CD4-positive, alpha-beta T cell (primary cell): ENCODE results near the gene PSME3IP1. TPM values are rescaled to one million over a fixed set of nuclear protein-coding genes. Genes with fewer than 3 reads are reported as not detected.

ENCODE experiments used
- ATAC-seq: fragments of 200-7000 bp; cut with Tn5 transposase; one replicate; pipeline ENCODE4 v1.10.0; 2022; ENCODE audit warnings: mild to moderate bottlenecking; ENCODE audit not compliant: poor library complexity
- CTCF ChIA-PET: fragments of 350-600 bp; sonication (Branson Sonifier 250); formaldehyde crosslinking; loops from one replicate; lab custom pipeline; 2021; ENCODE audit warnings: antibody characterized with exemption, inconsistent platforms; lab: Charles Lee
- POLR2A ChIA-PET: fragments of 350-600 bp; sonication (Branson Sonifier 250); formaldehyde crosslinking; loops from one replicate; lab custom pipeline; 2021; ENCODE audit warnings: antibody characterized with exemption, inconsistent platforms; lab: Charles Lee
- DNase-seq, 14 experiments: peaks; one replicate each; pipeline ENCODE4 v3.0.0-alpha.2; 2013 to 2020; ENCODE audit warnings: mixed read lengths in 2 of 14
- H3K27ac ChIP-seq, 2 donors: one replicate each; pipeline versions ENCODE4 v1.5.1 to v1.7.0; 2013; ENCODE audit warnings: low read length in 2 of 2, low read depth in 1 of 2, mild to moderate bottlenecking in 1 of 2
- H3K27me3 ChIP-seq, 2 experiments: 1 replicate in 1 of 2; 2 replicates in 1 of 2; pipeline versions ENCODE4 v1.6.1 to v1.7.0; 2013; ENCODE audit warnings: low read length in 2 of 2, control low read depth in 1 of 2, mild to moderate bottlenecking in 1 of 2, moderate library complexity in 1 of 2; ENCODE audit not compliant: insufficient read depth in 2 of 2, control insufficient read depth in 1 of 2
- H3K36me3 ChIP-seq: one replicate; pipeline ENCODE4 v1.6.1; 2013; ENCODE audit warnings: low read length, control low read depth; ENCODE audit not compliant: insufficient read depth
- H3K4me1 ChIP-seq: one replicate; pipeline ENCODE4 v1.6.1; 2013; ENCODE audit warnings: low read length, control low read depth; ENCODE audit not compliant: insufficient read depth
- H3K4me3 ChIP-seq: one replicate; pipeline ENCODE4 v1.5.1; 2013; ENCODE audit warnings: mild to moderate bottlenecking, low read length, moderate library complexity
- H3K9me3 ChIP-seq, 2 experiments: 1 replicate in 1 of 2; 2 replicates in 1 of 2; pipeline versions ENCODE4 v1.6.1 to v1.7.0; 2013; ENCODE audit warnings: low read length in 2 of 2, mild to moderate bottlenecking in 2 of 2, control low read depth in 1 of 2, moderate library complexity in 1 of 2; ENCODE audit not compliant: control insufficient read depth in 1 of 2, insufficient read depth in 1 of 2
- H3K27ac Mint-ChIP-seq: one replicate; pipeline ENCODE4 v1.8.0; 2020; ENCODE audit warnings: mixed read lengths
- H3K27me3 Mint-ChIP-seq: one replicate; pipeline ENCODE4 v1.8.0; 2021; ENCODE audit warnings: mixed read lengths
- H3K36me3 Mint-ChIP-seq: one replicate; pipeline ENCODE4 v1.8.0; 2021; ENCODE audit warnings: low read depth, mixed read lengths
- H3K4me1 Mint-ChIP-seq: one replicate; pipeline ENCODE4 v1.8.0; 2021; ENCODE audit warnings: low read depth, mixed read lengths
- H3K4me3 Mint-ChIP-seq: one replicate; pipeline ENCODE4 v1.8.0; 2020; ENCODE audit warnings: mild to moderate bottlenecking, mixed read lengths
- H3K9me3 Mint-ChIP-seq: one replicate; pipeline ENCODE4 v1.8.0; 2020; ENCODE audit warnings: mixed read lengths
- intact Hi-C, 2 experiments: fragments of 100-400 bp; cut with DNase I in 1 of 2; cut with micrococcal nuclease in 1 of 2; formaldehyde crosslinking; loops; one replicate each; pipeline versions ENCODE4 v1.15.1 to v1.9.0; 2023 to 2025; cut with DNase I, micrococcal nuclease
- total RNA-seq, 174 experiments: library from RNA in 2 of 174; stranded (reverse) in 2 of 174; gene quantifications; one replicate each; pipeline ENCODE4 v1.2.3 and lab custom pipeline; 2021 to 2026
- TF ChIP-seq, protein P1 (sequence below): fragments of 200-600 bp; IDR thresholded peaks from one replicate; pipeline ENCODE4 v1.8.0; 2022; ENCODE audit warnings: antibody characterized with exemption, mild to moderate bottlenecking

The PSME3IP1 gene
- total RNA-seq, 2 experiments from 2014 or later = 77.1 to 77.9 TPM

DNA sequence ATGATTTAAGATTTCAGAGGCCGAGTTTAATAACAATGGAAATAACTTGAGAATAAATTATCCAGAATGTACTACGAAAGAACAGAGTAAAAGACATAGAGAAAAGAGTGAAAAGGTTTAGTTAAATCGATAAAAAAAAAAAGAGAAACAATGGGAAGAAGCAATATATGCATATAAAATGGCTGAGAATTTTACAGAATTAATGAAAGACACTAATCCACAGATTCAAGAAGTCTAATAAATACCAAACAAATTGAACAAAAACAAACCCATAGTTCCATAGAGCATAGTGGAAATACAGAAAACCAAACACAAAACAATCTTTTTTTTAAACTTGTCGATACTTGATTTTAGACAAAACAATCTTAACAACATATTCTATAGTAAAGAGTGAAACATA, 1.7 kb downstream of the PSME3IP1 start:
- no peak for DNase-seq
- no peak overlapping the region for H3K4me3 ChIP-seq
- Mint-ChIP-seq H3K4me3 (peak overlapping the region; percentile 94), H3K27me3 (no peaks in the 10 kb centered on the region), H3K27ac (peak overlapping the region; percentile 90), H3K36me3 (peaks cover 23% of the 10 kb centered on the region), H3K9me3 (no peaks in the 10 kb centered on the region), H3K4me1 (peaks cover 43% of the 10 kb centered on the region)
- no peaks in the 10 kb centered on the region for H3K9me3 ChIP-seq
- no peak for ATAC-seq
- no peak overlapping the region for H3K27ac ChIP-seq
- H3K27me3 ChIP-seq = no peaks in the 10 kb centered on the region
- TF ChIP-seq, protein P1, sequence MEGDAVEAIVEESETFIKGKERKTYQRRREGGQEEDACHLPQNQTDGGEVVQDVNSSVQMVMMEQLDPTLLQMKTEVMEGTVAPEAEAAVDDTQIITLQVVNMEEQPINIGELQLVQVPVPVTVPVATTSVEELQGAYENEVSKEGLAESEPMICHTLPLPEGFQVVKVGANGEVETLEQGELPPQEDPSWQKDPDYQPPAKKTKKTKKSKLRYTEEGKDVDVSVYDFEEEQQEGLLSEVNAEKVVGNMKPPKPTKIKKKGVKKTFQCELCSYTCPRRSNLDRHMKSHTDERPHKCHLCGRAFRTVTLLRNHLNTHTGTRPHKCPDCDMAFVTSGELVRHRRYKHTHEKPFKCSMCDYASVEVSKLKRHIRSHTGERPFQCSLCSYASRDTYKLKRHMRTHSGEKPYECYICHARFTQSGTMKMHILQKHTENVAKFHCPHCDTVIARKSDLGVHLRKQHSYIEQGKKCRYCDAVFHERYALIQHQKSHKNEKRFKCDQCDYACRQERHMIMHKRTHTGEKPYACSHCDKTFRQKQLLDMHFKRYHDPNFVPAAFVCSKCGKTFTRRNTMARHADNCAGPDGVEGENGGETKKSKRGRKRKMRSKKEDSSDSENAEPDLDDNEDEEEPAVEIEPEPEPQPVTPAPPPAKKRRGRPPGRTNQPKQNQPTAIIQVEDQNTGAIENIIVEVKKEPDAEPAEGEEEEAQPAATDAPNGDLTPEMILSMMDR = no peak
- peaks cover 25% of the 10 kb centered on the region for H3K4me1 ChIP-seq
- POLR2A ChIA-PET = no interaction called here
- H3K36me3 ChIP-seq = no peaks in the 10 kb centered on the region
- intact Hi-C loops = loop anchor here in 1 of 2 experiments (10.0 kb wide), 1 partner anchor 249 kb away; the partner anchor contains the start of gene HERPUD1
- CTCF ChIA-PET = interaction anchor here (1.2 kb wide), 1 partner anchor 100 kb away, joined by 3 read pairs; no protein-coding TSS in a partner anchor

DNA sequence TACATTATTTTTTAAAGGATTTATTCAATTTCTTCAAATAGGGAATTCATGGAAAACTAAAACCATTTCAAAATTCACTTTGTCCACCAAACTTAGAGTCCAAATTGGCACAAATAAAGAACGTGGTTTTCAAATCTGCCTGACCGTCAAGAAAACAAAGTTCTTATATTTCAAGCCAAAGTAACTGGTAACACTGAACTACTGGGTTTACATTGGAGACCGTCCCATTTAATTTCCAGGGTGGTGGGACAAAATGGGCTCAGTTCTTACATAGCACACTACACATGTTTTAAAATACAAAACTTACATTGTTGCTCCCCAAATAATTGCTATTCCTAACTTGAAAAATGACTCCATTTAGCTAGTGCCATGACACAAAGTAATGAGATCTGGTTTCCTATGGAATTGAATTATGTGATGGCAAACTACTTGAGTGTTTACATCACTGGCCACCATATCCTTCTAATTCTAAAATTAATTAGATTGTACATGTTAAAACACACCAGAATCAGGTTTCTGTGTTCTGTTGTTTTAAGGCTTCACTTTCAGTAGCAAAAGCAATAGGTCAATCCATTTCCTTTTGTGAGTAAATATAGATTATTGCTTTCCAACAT, 6.5 kb downstream of the PSME3IP1 start:
- Mint-ChIP-seq H3K36me3 (peaks cover 18% of the 10 kb centered on the region), H3K4me1 (peaks cover 25% of the 10 kb centered on the region), H3K27ac (no peak overlapping the region), H3K27me3 (no peaks in the 10 kb centered on the region), H3K4me3 (no peak overlapping the region), H3K9me3 (no peaks in the 10 kb centered on the region)
- H3K4me3 ChIP-seq = no peak overlapping the region
- CTCF ChIA-PET = interaction anchor here (1.4 kb wide), 1 partner anchor 9 kb away, joined by 3 read pairs; no protein-coding TSS in a partner anchor
- no peaks in the 10 kb centered on the region for H3K4me1 ChIP-seq
- no peaks in the 10 kb centered on the region for H3K9me3 ChIP-seq
- H3K36me3 ChIP-seq = peaks cover 6% of the 10 kb centered on the region
- DNase-seq = no peak
- ATAC-seq = no peak
- H3K27me3 ChIP-seq = no peaks in the 10 kb centered on the region
- TF ChIP-seq, protein P1 = no peak
- no peak overlapping the region for H3K27ac ChIP-seq
- POLR2A ChIA-PET = no interaction called here
- intact Hi-C loops = no loop called here

DNA sequence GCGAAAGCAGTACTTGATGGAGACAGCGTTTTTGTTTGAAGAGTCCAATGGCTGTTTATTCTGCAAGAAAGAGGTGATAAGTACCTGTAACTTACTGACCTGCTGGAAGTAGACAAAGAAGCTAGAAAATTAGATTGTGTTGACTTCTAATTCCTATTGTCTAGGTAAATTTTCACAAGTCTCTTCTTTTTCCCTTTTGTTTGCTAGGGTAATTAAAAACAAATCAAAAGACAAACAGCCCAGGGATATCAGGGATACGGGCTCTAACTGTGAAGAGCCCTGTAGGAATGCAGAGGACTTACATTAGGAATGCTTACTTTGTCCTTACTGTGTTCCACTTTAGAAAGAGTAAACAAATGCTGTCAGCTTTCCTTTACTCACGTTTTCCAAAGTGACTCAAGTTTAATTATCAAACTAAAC, 7.0 kb downstream of the PSME3IP1 start:
- Mint-ChIP-seq H3K27me3 (no peaks in the 10 kb centered on the region), H3K36me3 (peaks cover 21% of the 10 kb centered on the region), H3K4me3 (no peak overlapping the region), H3K4me1 (peaks cover 19% of the 10 kb centered on the region), H3K9me3 (no peaks in the 10 kb centered on the region), H3K27ac (no peak overlapping the region)
- ATAC-seq (no peak), DNase-seq (no peak)
- no peak overlapping the region for H3K27ac ChIP-seq
- TF ChIP-seq, protein P1 = no peak
- no peak overlapping the region for H3K4me3 ChIP-seq
- no peaks in the 10 kb centered on the region for H3K27me3 ChIP-seq
- H3K4me1 ChIP-seq = no peaks in the 10 kb centered on the region
- POLR2A ChIA-PET = no interaction called here
- intact Hi-C loops = no loop called here
- H3K36me3 ChIP-seq = peaks cover 6% of the 10 kb centered on the region
- no peaks in the 10 kb centered on the region for H3K9me3 ChIP-seq
- CTCF ChIA-PET = no interaction called here
